Sigmoid colon (tissue), 7 donors: ENCODE data around the gene XNDC1N. TPM values are rescaled to one million over a fixed set of nuclear protein-coding genes. Genes with fewer than 3 reads are reported as not detected.
"Not testable (repeated sequence)": the region's sequence is repeated elsewhere in the genome, so short reads cannot be mapped to it uniquely, and the experiment has no call there.

Source experiments
- DNase-seq: peaks from one replicate; pipeline ENCODE4 v3.0.0-alpha.2; 2019
- H3K27ac ChIP-seq, 4 donors: fragments of 200-600 bp; sonication (generic); one replicate each; pipeline ENCODE4 v1.5.1; 2016 to 2019; ENCODE audit warnings: mild to moderate bottlenecking in 1 of 4
- H3K27me3 ChIP-seq, 3 donors: fragments of 200-600 bp; sonication (generic); one replicate each; pipeline ENCODE4 v1.5.1; 2019; ENCODE audit warnings: mild to moderate bottlenecking in 1 of 3
- H3K36me3 ChIP-seq, 4 donors: fragments of 200-600 bp; sonication (generic); one replicate each; pipeline ENCODE4 v1.5.1; 2016 to 2019
- H3K4me1 ChIP-seq, 4 donors: fragments of 200-600 bp; sonication (generic); one replicate each; pipeline ENCODE4 v1.5.1; 2017 to 2019
- H3K4me3 ChIP-seq, 4 donors: fragments of 200-600 bp; sonication (generic); one replicate each; pipeline ENCODE4 v1.5.1; 2017 to 2019; ENCODE audit warnings: mild to moderate bottlenecking in 2 of 4, moderate library complexity in 1 of 4
- H3K9me3 ChIP-seq, 4 donors: fragments of 200-600 bp in 3 of 4; sonication (generic) in 3 of 4; one replicate each; pipeline versions ENCODE4 v1.5.1 to v1.6.1; 2013 to 2019
- CTCF ChIP-seq, 4 experiments: fragments of 450-650 bp in 3 of 4; fragments of 200-600 bp in 1 of 4; IDR thresholded peaks; one replicate each; pipeline ENCODE4 v1.5.1; 2016 to 2019; ENCODE audit warnings: antibody characterized with exemption in 4 of 4, mild to moderate bottlenecking in 3 of 4, moderate library complexity in 2 of 4
- EP300 ChIP-seq, 4 donors: sonication (generic); formaldehyde crosslinking; IDR thresholded peaks; one replicate each; pipeline ENCODE4 v1.6.1; 2017; ENCODE audit warnings: antibody characterized with exemption in 4 of 4
- POLR2A ChIP-seq, 2 donors: fragments of 450-650 bp; IDR thresholded peaks; one replicate each; pipeline ENCODE4 v1.6.1; 2016; ENCODE audit warnings: antibody characterized with exemption in 2 of 2, mild to moderate bottlenecking in 2 of 2, moderate library complexity in 2 of 2
- POLR2AphosphoS5 ChIP-seq, 4 donors: sonication (generic); formaldehyde crosslinking; IDR thresholded peaks; one replicate each; pipeline ENCODE4 v1.6.1; 2017; ENCODE audit warnings: antibody characterized with exemption in 4 of 4
- WGBS, 2 donors: extraction: QIAGEN DNeasy Blood & Tissue Kit; methylation state at CpG; one replicate each; pipeline ENCODE4 v1.1.7; 2013; 5-methylcytosine and 5-hydroxymethylcytosine counted together
- intact Hi-C: fragments of 100-400 bp; cut with DNase I; formaldehyde crosslinking; loops from one replicate; pipeline ENCODE4 v1.15.1; 2023
- polyA plus RNA-seq, 3 donors: library from polyadenylated mRNA; stranded (reverse); fragments of 200-250 nt; gene quantifications; one replicate each; pipeline ENCODE4 v1.2.3, GENCODE V29; 2013
- total RNA-seq, 4 donors: library from RNA; depleted of rRNA; stranded (reverse); fragments of >200 nt; gene quantifications; one replicate each; pipeline ENCODE4 v1.1.0, GENCODE V29; 2016
- donor health status: healthy with polysubstance abuse.
- donor health status: Bipolar disorder and iron deficiency.
- donor health status: healthy.

The XNDC1N gene
- total and polyA plus RNA-seq, 7 donors: 1.8 to 10.0 (median 6.3) TPM

GRCh38 chr11:71895961-71896360, 32.4 kb downstream of the XNDC1N start:
- H3K4me1 ChIP-seq: no peaks in the 10 kb centered on the region
- TF ChIP-seq EP300 (IDR thresholded peaks at IDR 0.05) (no peak), POLR2AphosphoS5 (IDR thresholded peaks at IDR 0.05) (no peak), CTCF (IDR thresholded peaks at IDR 0.05) (no peak), POLR2A (IDR thresholded peaks at IDR 0.05) (no peak)
- no peak overlapping the region for H3K4me3 ChIP-seq
- WGBS, 2 donors: 96% methylated on average over 12 of the region's 12 CpGs
- intact Hi-C loops: no loop called here
- peaks cover 0 to 6% (median 0%) of the 10 kb centered on the region in 4 donors for H3K36me3 ChIP-seq
- H3K9me3 ChIP-seq: no peaks in the 10 kb centered on the region
- DNase-seq: no peak
- no peak overlapping the region for H3K27ac ChIP-seq
- H3K27me3 ChIP-seq: no peaks in the 10 kb centered on the region

- H3K9me3 ChIP-seq, intact Hi-C loops, H3K27me3 ChIP-seq, H3K4me1 ChIP-seq, H3K4me3 ChIP-seq, DNase-seq, H3K36me3 ChIP-seq, H3K27ac ChIP-seq: not testable (repeated sequence)
- WGBS, 2 donors: 70 to 92% methylated on average over 14 of the region's 14 CpGs
These were observed 39.1 kb downstream of the XNDC1N start for GRCh38 chr11:71889181-71889872.

- H3K27me3 ChIP-seq, H3K9me3 ChIP-seq, H3K4me3 ChIP-seq, H3K4me1 ChIP-seq, H3K36me3 ChIP-seq, DNase-seq, H3K27ac ChIP-seq, intact Hi-C loops: not testable (repeated sequence)
- WGBS, 2 donors: 87 to 92% methylated on average over 14 of the region's 14 CpGs
These were observed 39.9 kb downstream of the XNDC1N start for GRCh38 chr11:71888335-71889010.

GRCh38 chr11:71885806-71886205, 42.6 kb downstream of the XNDC1N start:
- H3K27me3 ChIP-seq, H3K27ac ChIP-seq, H3K4me3 ChIP-seq, DNase-seq, H3K9me3 ChIP-seq, H3K4me1 ChIP-seq, intact Hi-C loops, H3K36me3 ChIP-seq: not testable (repeated sequence)
- 95 to 97% methylated on average over 12 of the region's 12 CpGs for WGBS, 2 donors

Other genes with a start within 250 kb of the XNDC1N start
- not detected for gene DEFB108B, start 95.4 kb downstream of the XNDC1N start, total RNA-seq
- not detected for gene DEFB108B, start 95.4 kb downstream of the XNDC1N start, polyA plus RNA-seq
- gene DEFB131B, start 50.1 kb downstream of the XNDC1N start, total RNA-seq: not detected
- not detected for gene DEFB131B, start 50.1 kb downstream of the XNDC1N start, polyA plus RNA-seq
- 10 to 100 TPM; 25.2 to 34.6 (median 25.3) TPM for gene RNF121, start 452 bp upstream of the XNDC1N start, total RNA-seq
- gene RNF121, start 452 bp upstream of the XNDC1N start, polyA plus RNA-seq: 10 to 100 TPM in 2 of 3 donors, 1 to 10 TPM in 1; 7.2 to 27.2 (median 11.3) TPM
- 1 to 10 TPM; 2.5 to 7.5 (median 5.1) TPM for gene IL18BP, start 70.3 kb upstream of the XNDC1N start, total RNA-seq
- 10 to 100 TPM in 1 of 3 donors, 1 to 10 TPM in 2; 4.8 to 21.3 (median 6.0) TPM for gene IL18BP, start 70.3 kb upstream of the XNDC1N start, polyA plus RNA-seq
- gene NUMA1, start 151.9 kb upstream of the XNDC1N start, total RNA-seq: 100 to 1,000 TPM; 249 to 343 (median 265) TPM
- 100 to 1,000 TPM in 2 of 3 donors, 10 to 100 TPM in 1; 99.1 to 176 (median 109) TPM for gene NUMA1, start 151.9 kb upstream of the XNDC1N start, polyA plus RNA-seq
- gene LRRC51, start 152.3 kb upstream of the XNDC1N start, total RNA-seq: 10 to 100 TPM in 1 of 4 donors, 1 to 10 TPM in 3; 3.2 to 14.8 (median 6.4) TPM
- gene LRRC51, start 152.3 kb upstream of the XNDC1N start, polyA plus RNA-seq: 10 to 100 TPM in 2 of 3 donors, 1 to 10 TPM in 1; 4.6 to 12.3 (median 10.8) TPM
- gene LAMTOR1, start 174.7 kb upstream of the XNDC1N start, total RNA-seq: 100 to 1,000 TPM in 3 of 4 donors, 10 to 100 TPM in 1; 87.2 to 123 (median 120) TPM
- gene LAMTOR1, start 174.7 kb upstream of the XNDC1N start, polyA plus RNA-seq: 100 to 1,000 TPM; 132 to 256 (median 228) TPM
- not detected for gene TOMT, start 177.3 kb upstream of the XNDC1N start, total RNA-seq
- not detected for gene TOMT, start 177.3 kb upstream of the XNDC1N start, polyA plus RNA-seq
- 10 to 100 TPM; 48.5 to 77.1 (median 57.8) TPM for gene ANAPC15, start 184.1 kb upstream of the XNDC1N start, total RNA-seq
- gene ANAPC15, start 184.1 kb upstream of the XNDC1N start, polyA plus RNA-seq: 10 to 100 TPM; 84.5 to 93.1 (median 89.0) TPM
- gene FOLR3, start 207.1 kb upstream of the XNDC1N start, total RNA-seq: not detected
- under 1 TPM in 1 of 3 donors, not detected in 2; 0.16 TPM for gene FOLR3, start 207.1 kb upstream of the XNDC1N start, polyA plus RNA-seq